OCI-LY1 (cell line): ENCODE results near the gene KDM2A.

ENCODE experiments used
- H2AFZ ChIP-seq: fragments of 200-600 bp; sonication (generic), shearing (Covaris generic); 2 replicates; pipeline ENCODE4 v1.6.0; 2014; ENCODE audit warnings: antibody characterized with exemption, mild to moderate bottlenecking, low read length
- H3F3A ChIP-seq: fragments of 200-600 bp; sonication (generic), shearing (Covaris generic); 2 replicates; pipeline ENCODE4 v1.6.0; 2014; ENCODE audit warnings: mild to moderate bottlenecking, antibody characterized with exemption, low read length, moderate library complexity; ENCODE audit not compliant: insufficient read depth
- H3K27ac ChIP-seq: fragments of 200-600 bp; sonication (generic); 2 replicates; pipeline ENCODE4 v1.5.1; 2014; ENCODE audit warnings: low read length, mixed run types, mild to moderate bottlenecking, low read depth; ENCODE audit not compliant: poor library complexity, severe bottlenecking
- H3K27me3 ChIP-seq: fragments of 200-600 bp; sonication (generic); 2 replicates; pipeline ENCODE4 v1.6.0; 2014; ENCODE audit warnings: antibody characterized with exemption, mild to moderate bottlenecking, low read length, moderate library complexity; ENCODE audit not compliant: insufficient read depth
- H3K36me3 ChIP-seq: fragments of 200-600 bp; sonication (generic); 2 replicates; pipeline ENCODE4 v1.6.1; 2014; ENCODE audit warnings: mild to moderate bottlenecking, antibody characterized with exemption, low read length, moderate library complexity, mixed read lengths; ENCODE audit not compliant: insufficient read depth
- H3K4me1 ChIP-seq: fragments of 200-600 bp; sonication (generic); 2 replicates; pipeline ENCODE4 v1.5.1; 2014; ENCODE audit warnings: mild to moderate bottlenecking, low read length, moderate library complexity; ENCODE audit not compliant: insufficient read depth, severe bottlenecking
- H3K4me2 ChIP-seq: fragments of 200-600 bp; sonication (generic), shearing (Covaris generic); 2 replicates; pipeline ENCODE4 v1.6.1; 2014; ENCODE audit warnings: low read length
- H3K4me3 ChIP-seq: fragments of 200-600 bp; sonication (generic); 2 replicates; pipeline ENCODE4 v1.5.1; 2014; ENCODE audit warnings: low read length, low read depth, mild to moderate bottlenecking, mixed read lengths; ENCODE audit not compliant: poor library complexity, severe bottlenecking
- H3K79me2 ChIP-seq: fragments of 200-600 bp; shearing (Covaris generic); 2 replicates; pipeline ENCODE4 v1.6.1; 2016; ENCODE audit warnings: mixed run types, low read length, mixed read lengths; ENCODE audit not compliant: insufficient read depth
- H3K9ac ChIP-seq: fragments of 200-600 bp; sonication (generic), shearing (Covaris generic); 2 replicates; pipeline ENCODE4 v1.6.1; 2014; ENCODE audit warnings: mild to moderate bottlenecking, low read length, mixed read lengths
- H3K9me2 ChIP-seq: fragments of 200-600 bp; sonication (generic), shearing (Covaris generic); 2 replicates; pipeline ENCODE4 v1.6.1; 2014; ENCODE audit warnings: low read depth, mild to moderate bottlenecking, low read length, mixed read lengths
- H3K9me3 ChIP-seq: fragments of 200-600 bp; shearing (Covaris generic); 2 replicates; pipeline ENCODE4 v1.6.1; 2014; ENCODE audit warnings: low read length, mixed read lengths
- H4K20me1 ChIP-seq: fragments of 200-600 bp; sonication (generic), shearing (Covaris generic); 2 replicates; pipeline ENCODE4 v1.6.0; 2016; ENCODE audit warnings: mild to moderate bottlenecking, low read length; ENCODE audit not compliant: insufficient read depth
- EZH2 ChIP-seq: fragments of 200-600 bp; sonication (generic), shearing (Covaris generic); IDR thresholded peaks from 2 replicates; pipeline ENCODE4 v1.8.0; 2017; ENCODE audit warnings: borderline replicate concordance, mixed run types, mild to moderate bottlenecking, antibody characterized with exemption, low read length, moderate library complexity, mixed read lengths
- TF ChIP-seq, protein P1 (sequence below): fragments of 200-600 bp; sonication (generic), shearing (Covaris generic); IDR thresholded peaks from 2 replicates; pipeline ENCODE4 v1.5.1; 2017; ENCODE audit warnings: mild to moderate bottlenecking, antibody characterized with exemption, low read length, moderate library complexity, mixed read lengths

KDM2A gene

DNA sequence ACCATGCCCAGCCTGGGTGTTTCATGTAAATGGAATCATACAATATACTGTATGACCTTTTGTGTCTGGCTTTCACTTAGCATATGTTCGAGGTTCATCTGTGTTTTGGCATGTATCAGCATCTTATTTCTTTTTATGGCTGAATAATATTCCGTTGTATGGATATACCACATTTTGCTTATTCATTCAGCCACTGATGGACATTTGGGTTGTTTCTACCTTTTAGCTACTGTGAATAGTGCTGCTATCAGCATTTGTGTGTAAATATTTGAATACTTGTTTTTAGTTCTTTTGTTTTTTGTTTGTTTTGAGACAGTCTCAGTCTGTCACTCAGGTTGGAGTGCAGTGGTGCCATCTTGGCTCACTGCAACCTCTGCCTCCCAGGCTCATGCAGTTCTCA lies 35.7 kb downstream of the KDM2A start:
- H3K27me3 ChIP-seq = no peaks in the 10 kb centered on the region
- H4K20me1 ChIP-seq = no peaks in the 10 kb centered on the region
- H3K4me1 ChIP-seq = no peaks in the 10 kb centered on the region
- no peak overlapping the region for H3K27ac ChIP-seq
- H2AFZ ChIP-seq = no peak overlapping the region
- H3K79me2 ChIP-seq = peaks cover 21% of the 10 kb centered on the region
- H3K9me2 ChIP-seq = no peaks in the 10 kb centered on the region
- H3K36me3 ChIP-seq = peaks cover 41% of the 10 kb centered on the region
- H3K4me3 ChIP-seq = no peak overlapping the region
- no peaks in the 10 kb centered on the region for H3F3A ChIP-seq
- no peaks in the 10 kb centered on the region for H3K9me3 ChIP-seq
- no peak for TF ChIP-seq EZH2
- TF ChIP-seq, protein P1, sequence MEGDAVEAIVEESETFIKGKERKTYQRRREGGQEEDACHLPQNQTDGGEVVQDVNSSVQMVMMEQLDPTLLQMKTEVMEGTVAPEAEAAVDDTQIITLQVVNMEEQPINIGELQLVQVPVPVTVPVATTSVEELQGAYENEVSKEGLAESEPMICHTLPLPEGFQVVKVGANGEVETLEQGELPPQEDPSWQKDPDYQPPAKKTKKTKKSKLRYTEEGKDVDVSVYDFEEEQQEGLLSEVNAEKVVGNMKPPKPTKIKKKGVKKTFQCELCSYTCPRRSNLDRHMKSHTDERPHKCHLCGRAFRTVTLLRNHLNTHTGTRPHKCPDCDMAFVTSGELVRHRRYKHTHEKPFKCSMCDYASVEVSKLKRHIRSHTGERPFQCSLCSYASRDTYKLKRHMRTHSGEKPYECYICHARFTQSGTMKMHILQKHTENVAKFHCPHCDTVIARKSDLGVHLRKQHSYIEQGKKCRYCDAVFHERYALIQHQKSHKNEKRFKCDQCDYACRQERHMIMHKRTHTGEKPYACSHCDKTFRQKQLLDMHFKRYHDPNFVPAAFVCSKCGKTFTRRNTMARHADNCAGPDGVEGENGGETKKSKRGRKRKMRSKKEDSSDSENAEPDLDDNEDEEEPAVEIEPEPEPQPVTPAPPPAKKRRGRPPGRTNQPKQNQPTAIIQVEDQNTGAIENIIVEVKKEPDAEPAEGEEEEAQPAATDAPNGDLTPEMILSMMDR = no peak
- H3K9ac ChIP-seq = no peak overlapping the region
- no peak overlapping the region for H3K4me2 ChIP-seq

DNA sequence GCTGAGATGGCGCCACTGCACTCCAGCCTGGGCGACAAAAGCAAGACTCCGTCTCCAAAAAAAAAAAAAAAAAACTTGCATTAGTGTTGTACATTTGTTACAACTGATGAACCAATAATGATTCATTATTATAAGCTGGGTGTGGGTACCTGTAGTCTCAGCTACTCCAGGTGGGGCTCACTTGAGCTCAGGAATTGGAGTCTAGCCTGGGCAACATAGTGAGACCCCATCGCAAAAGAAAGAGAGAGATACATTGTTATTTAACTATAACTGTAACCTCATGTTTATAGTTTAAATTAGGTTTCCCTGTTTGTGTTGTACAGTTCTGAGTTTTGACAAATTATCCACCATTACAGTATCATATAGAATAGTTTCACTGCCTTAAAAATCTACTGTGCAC lies 38.6 kb downstream of the KDM2A start:
- no peaks in the 10 kb centered on the region for H3K9me3 ChIP-seq
- H3K4me3 ChIP-seq = no peak overlapping the region
- H3K27me3 ChIP-seq = no peaks in the 10 kb centered on the region
- H2AFZ ChIP-seq = no peak overlapping the region
- no peaks in the 10 kb centered on the region for H3K9me2 ChIP-seq
- no peak overlapping the region for H3K4me2 ChIP-seq
- H3F3A ChIP-seq = no peaks in the 10 kb centered on the region
- H3K36me3 ChIP-seq = peaks cover 19% of the 10 kb centered on the region
- no peaks in the 10 kb centered on the region for H3K4me1 ChIP-seq
- H4K20me1 ChIP-seq = 0 out of 2 replicates have a peak, but pooled peaks cover 4% of the 10 kb centered on the region
- H3K9ac ChIP-seq = no peak overlapping the region
- H3K27ac ChIP-seq = no peak overlapping the region
- TF ChIP-seq EZH2 = no peak
- TF ChIP-seq, protein P1 = no peak
- peaks cover 34% of the 10 kb centered on the region for H3K79me2 ChIP-seq

DNA sequence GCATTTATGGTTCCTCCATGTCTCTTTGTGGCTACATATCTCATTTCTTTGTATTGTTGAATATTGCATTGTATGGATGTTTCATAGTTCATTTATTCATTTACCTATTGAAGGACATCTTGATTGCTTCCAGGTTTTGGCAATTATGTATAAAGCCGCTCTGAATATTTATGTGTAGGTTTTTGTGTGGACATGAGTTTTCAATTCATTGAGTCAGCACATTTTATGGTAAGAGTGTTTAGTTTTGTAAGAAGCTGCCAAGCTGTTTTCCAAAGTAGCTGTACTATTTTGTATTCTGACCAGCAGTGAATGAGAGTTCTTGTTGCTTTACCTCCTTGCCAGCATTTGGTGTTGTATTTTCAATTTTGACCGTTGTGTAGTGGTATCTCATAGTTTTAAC lies 39.2 kb downstream of the KDM2A start:
- H3K4me2 ChIP-seq = no peak overlapping the region
- H3K4me1 ChIP-seq = no peaks in the 10 kb centered on the region
- H3K27ac ChIP-seq = no peak overlapping the region
- no peak overlapping the region for H2AFZ ChIP-seq
- H3K4me3 ChIP-seq = no peak overlapping the region
- H3F3A ChIP-seq = no peaks in the 10 kb centered on the region
- H3K9me2 ChIP-seq = no peaks in the 10 kb centered on the region
- H3K9ac ChIP-seq = no peak overlapping the region
- TF ChIP-seq, protein P1 = no peak
- no peak for TF ChIP-seq EZH2
- H3K79me2 ChIP-seq = peaks cover 34% of the 10 kb centered on the region
- no peaks in the 10 kb centered on the region for H3K27me3 ChIP-seq
- peaks cover 21% of the 10 kb centered on the region for H3K36me3 ChIP-seq
- 0 out of 2 replicates have a peak, but pooled peaks cover 4% of the 10 kb centered on the region for H4K20me1 ChIP-seq
- H3K9me3 ChIP-seq = no peaks in the 10 kb centered on the region
